ENCODE results near the gene FAM219A.

DNA sequence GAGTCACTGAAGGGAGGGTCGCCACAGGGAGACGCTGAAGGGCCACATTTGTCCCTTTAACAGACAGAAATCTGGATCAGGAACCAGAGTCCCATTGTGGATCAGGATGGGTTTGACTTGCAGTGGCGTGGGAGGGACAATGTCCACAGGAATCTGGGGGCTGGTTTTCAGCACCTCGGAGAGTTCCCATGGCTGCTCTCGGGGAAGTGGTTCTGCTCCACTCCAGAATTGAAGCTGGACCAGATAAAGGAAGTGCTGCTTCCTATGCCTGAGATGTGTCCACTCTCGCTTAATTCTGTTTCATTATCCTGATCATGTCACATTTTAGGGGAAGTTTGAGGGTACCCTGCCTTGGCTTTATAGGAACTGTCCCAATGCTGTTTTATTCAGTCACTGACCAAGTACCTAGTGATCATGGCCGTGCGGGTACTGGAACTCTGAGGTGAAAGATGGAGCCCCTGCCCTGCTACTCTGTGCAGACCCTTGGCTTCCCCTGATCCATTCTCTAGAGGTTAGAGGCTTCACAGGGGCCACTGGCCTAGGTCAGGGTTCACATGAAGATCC lies 35.7 kb upstream of the FAM219A start:
- TF ChIP-seq EZH2 (IDR thresholded peaks at IDR 0.05; ENCODE audit: low read length, missing control alignments), result no peak
- TF ChIP-seq, protein P1, sequence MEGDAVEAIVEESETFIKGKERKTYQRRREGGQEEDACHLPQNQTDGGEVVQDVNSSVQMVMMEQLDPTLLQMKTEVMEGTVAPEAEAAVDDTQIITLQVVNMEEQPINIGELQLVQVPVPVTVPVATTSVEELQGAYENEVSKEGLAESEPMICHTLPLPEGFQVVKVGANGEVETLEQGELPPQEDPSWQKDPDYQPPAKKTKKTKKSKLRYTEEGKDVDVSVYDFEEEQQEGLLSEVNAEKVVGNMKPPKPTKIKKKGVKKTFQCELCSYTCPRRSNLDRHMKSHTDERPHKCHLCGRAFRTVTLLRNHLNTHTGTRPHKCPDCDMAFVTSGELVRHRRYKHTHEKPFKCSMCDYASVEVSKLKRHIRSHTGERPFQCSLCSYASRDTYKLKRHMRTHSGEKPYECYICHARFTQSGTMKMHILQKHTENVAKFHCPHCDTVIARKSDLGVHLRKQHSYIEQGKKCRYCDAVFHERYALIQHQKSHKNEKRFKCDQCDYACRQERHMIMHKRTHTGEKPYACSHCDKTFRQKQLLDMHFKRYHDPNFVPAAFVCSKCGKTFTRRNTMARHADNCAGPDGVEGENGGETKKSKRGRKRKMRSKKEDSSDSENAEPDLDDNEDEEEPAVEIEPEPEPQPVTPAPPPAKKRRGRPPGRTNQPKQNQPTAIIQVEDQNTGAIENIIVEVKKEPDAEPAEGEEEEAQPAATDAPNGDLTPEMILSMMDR (conservative IDR thresholded peaks at IDR 0.05 in 1 of 2, IDR thresholded peaks at IDR 0.05 in 1 of 2; ENCODE audit: low read depth in 1 of 2, low read length in 2 of 2), result no peak

Measured in fibroblast of lung (primary cell).